ENCODE measurements around the gene SAMD3. TPM values are rescaled to one million over a fixed set of nuclear protein-coding genes. Genes with fewer than 3 reads are reported as not detected.
"Not testable (repeated sequence)": the region's sequence is repeated elsewhere in the genome, so short reads cannot be mapped to it uniquely, and the experiment has no call there.

Gene SAMD3
- total RNA-seq, 2 donors from 2014 or later: 2.0 TPM

GRCh38 chr6:130185658-130186057, 37.1 kb downstream of the SAMD3 start:
- no peak for ATAC-seq
- no peak for DNase-seq
- intact Hi-C loops (cut with DNase I, micrococcal nuclease): no loop called here

DNA sequence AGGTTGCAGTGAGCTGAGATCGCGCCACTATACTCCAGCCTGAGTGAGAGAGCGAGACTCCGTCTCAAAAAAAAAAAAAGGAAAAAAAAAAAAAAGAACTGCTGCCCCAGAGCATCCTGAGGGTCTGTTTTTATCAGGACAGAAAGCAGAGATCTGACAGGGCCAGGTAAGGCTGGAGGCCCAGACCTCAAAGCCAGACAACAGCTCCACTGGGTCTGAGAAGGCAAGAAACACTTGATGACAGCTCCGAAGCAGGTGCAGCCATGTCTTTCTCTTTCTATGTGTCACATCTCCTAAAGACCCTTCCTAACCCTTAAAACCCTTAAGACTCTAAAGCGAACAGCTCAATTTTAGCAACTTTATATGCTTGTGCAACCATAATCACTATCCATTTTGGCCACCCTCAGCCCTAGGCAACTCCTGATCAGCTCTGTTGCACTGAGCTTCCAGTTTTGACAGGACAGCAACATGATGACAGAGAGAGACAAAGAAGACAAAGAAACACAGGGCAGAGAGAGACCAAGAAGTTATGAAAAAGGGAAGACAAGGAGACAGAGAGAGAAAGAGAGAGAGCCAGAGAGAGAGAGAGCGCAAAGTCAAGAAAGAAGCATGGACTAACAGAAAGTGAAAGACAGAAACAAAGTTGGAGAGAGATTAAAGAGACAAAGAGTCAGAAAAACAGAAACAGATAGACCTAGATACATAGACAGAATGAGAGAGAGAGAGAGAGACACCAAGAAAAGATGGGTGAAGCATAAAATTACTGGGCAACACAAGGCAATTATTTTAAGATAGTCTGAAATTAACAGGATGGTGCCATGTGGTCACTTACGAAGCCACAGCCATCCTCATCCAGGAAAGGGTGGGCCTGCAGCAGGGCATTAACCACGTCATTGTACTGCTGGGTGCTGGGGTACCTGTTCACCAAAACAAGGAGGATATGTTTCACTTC, 39.2 kb downstream of the SAMD3 start:
- no peak for ATAC-seq
- intact Hi-C loops (cut with DNase I, micrococcal nuclease): no loop called here
- DNase-seq: no peak

DNA sequence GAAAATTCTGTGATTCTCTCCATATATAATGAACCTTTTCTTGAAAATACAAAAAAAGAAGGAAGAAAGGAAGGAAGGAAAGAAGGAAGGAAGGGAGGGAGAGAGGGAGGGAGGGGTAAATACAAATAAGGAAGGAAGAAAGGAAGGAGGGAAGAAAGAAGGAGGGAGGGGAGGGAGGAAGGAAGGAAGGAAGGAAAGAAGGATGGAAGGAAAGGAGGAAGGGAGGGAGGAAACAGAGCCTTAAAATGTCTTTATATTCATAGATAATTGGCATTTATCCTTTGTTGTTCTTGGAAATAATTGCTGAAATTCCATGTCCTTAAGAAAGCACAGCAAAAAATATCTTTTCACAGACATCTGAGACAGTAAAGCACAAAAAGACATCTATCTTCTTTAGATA, 40.3 kb downstream of the SAMD3 start:
- no peak for DNase-seq
- no peak for ATAC-seq
- intact Hi-C loops (cut with DNase I, micrococcal nuclease): no loop called here

DNA sequence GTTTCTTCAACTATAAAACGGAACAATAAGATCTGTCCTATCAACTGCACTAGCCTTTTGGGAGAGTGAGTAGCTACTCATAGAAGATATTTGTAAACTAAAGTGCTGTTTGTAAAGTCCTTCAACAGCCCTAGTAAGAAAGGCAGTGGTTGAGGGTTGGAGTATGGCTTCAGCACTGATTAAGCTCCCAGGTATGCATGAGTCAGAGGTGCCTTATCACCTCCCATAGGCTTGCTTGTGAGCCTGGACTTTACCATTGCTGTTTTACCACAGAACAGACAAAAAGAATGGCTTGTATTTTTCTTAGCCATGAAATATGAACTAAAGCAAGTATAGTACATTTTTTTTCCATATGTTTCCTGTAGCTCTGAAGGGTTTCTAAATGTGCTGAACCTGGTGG, 44.1 kb downstream of the SAMD3 start:
- DNase-seq (no peak), ATAC-seq (no peak)
- intact Hi-C loops (cut with DNase I, micrococcal nuclease): no loop called here

DNA sequence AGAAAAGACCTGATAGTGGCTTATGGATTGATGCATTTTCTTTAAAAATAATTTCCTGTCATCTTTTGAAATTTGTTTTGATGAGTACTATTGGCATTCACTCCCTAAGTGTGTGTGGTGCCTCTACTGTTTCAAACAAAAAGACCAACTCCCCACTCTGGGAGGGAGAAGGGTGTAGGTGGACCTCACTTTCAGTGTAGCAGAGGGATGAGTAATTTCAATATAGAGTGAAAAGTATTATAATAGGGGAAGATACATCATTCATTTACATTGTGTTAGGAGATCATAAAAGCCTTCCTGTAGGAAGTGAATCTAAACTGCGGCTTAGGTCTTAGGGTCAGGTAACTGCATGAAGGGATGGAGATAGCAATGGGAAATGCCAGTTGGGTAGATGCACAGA, 46.4 kb downstream of the SAMD3 start:
- intact Hi-C loops (cut with DNase I, micrococcal nuclease): no loop called here
- DNase-seq: no peak
- ATAC-seq: no peak

DNA sequence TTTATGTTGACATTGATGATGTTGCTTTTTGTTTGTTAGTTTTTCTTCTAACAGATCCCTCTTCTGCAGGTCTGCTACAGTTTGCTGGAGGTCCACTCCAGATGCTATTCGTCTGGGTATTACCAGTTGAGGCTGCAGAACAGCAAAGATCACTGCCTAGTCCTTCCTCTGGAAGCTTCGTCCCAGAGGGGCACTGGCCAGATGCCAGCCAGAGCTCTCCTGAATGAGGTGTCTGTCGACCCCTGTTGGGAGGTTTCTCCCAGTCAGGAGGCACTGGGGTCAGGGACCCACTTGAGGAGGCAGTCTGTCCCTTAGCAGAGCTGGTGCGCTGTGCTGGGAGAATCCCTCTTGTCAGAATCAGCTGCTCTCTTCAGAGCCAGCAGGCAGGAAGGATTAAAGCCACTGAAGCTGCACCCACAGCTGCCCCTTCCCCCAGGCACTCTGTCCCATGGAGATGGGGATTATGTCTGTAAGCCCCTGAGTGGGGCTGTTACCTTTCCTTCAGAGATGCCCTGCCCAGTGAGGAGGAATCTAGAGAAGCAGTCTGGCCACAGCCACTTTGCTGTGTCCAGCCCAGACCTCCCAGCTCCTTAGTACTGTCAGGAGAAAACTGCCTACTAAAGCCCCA, 49.3 kb downstream of the SAMD3 start:
- DNase-seq; intact Hi-C loops (cut with DNase I, micrococcal nuclease); ATAC-seq: not testable (repeated sequence)

DNA sequence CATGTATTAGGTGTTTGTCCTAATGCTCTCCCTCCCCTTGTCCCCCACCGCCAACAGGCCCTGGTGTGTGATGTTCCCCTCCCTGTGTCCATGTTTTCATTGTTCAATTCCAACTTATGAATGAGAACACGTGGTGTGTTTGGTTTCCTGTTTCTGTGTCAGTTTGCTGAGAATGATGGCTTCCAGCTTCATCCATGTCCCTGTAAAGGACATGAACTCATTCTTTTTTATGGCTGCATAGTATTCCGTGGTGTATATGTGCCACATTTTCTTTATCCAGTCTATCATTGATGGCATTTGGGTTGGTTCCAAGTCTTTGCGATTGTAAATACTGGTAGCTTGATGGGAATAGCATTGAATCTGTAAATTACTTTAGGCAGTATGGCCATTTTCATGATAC, 52.6 kb downstream of the SAMD3 start:
- DNase-seq; intact Hi-C loops (cut with DNase I, micrococcal nuclease); ATAC-seq: not testable (repeated sequence)

GRCh38 chr6:130167655-130168054, 55.1 kb downstream of the SAMD3 start:
- ATAC-seq: no peak

DNA sequence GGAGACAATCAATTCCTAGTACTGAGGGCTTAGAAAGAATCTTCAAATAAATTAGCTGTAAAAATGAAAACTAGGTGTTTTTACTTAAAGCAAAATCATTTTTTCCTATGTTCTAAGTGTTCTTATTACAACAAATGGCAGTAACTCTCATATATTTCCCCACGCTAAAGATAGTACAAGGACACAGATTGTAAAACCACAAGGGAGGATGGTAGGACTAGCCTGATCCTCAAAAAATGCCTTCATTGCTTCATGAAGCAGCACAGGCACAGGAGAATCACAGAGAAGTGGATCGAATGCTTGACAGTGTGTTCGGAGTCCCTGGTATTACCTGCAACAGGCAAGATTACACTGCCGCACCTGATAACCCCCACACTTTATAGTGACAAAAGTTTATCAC, 58.5 kb downstream of the SAMD3 start:
- intact Hi-C loops (cut with DNase I, micrococcal nuclease): no loop called here
- DNase-seq (no peak), ATAC-seq (no peak)

More at GRCh38 chr6:130167655-130168054, 55.1 kb downstream of the SAMD3 start:
- intact Hi-C loops (cut with DNase I, micrococcal nuclease): no loop called here
- DNase-seq: no peak

DNA sequence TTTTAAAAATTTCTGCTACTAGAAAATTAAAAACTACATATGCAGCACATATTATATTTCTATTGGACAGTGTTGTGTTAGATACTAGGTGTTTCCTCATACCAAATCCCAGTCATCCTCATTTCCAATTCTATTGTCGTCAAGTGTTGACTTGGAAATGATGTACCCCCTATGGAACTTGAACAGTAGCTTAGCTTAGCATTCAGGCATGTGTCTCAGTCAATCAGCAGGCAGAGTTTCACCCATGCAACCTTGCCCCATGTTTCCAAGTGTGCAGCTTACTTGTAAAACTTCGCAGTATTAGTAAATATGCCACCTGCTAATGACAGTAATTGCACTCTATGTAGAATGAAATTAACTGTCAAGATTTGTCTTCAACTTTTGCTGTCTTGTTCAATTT, 59.5 kb downstream of the SAMD3 start:
- intact Hi-C loops (cut with DNase I, micrococcal nuclease): no loop called here
- no peak for ATAC-seq
- DNase-seq: no peak

DNA sequence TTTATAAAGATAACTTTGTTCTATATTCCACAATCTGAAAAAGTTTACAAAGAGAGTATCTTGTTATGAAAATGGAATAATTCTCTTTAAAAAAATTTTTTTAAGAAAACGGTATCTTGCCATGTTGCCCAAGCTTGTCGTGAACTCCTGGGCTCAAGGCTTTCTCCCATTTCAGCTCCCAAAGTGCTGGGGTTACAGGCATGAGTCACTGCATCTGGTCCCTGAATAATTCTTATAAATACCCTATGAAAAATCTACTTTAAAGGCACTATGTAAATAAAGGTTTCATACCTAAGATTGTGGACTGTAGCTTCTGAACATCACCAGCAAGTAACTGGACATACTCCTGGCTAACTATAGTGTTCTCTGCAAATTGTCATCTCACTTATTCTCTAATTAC, 60.3 kb downstream of the SAMD3 start:
- DNase-seq: no peak
- ATAC-seq: no peak
- intact Hi-C loops (cut with DNase I, micrococcal nuclease): no loop called here

GRCh38 chr6:130161683-130162404, 60.9 kb downstream of the SAMD3 start:
- no peak for ATAC-seq
- intact Hi-C loops (cut with DNase I, micrococcal nuclease): no loop called here
- no peak for DNase-seq

GRCh38 chr6:130159956-130160355, 62.8 kb downstream of the SAMD3 start:
- DNase-seq: no peak
- intact Hi-C loops (cut with DNase I, micrococcal nuclease): no loop called here
- ATAC-seq: no peak

- ATAC-seq (no peak), DNase-seq (no peak)
- intact Hi-C loops (cut with DNase I, micrococcal nuclease): no loop called here
Observed at GRCh38 chr6:130158548-130158947, 64.2 kb downstream of the SAMD3 start.

- DNase-seq (no peak), ATAC-seq (no peak)
- intact Hi-C loops (cut with DNase I, micrococcal nuclease): no loop called here
Observed at GRCh38 chr6:130158056-130158455, 64.7 kb downstream of the SAMD3 start.

DNA sequence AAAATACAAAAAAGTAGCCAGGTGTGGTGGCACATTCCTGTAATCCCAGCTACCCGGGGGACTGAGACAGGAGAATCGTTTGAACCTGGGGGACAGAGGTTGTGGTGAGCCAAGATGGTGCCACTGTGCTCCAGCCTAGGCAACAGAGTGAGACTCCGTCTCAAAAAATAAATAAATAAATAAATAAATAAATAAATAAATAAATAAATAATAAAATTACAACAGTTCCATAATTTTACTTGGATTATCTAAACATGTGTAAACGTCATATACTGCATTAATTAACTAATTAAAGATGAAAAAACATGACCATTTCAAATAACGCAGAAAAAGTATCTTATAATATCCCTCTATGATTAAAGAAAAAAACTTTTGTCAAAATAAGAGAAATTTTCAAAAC, 65.8 kb downstream of the SAMD3 start:
- intact Hi-C loops (cut with DNase I, micrococcal nuclease): no loop called here
- DNase-seq (no peak), ATAC-seq (no peak)

DNA sequence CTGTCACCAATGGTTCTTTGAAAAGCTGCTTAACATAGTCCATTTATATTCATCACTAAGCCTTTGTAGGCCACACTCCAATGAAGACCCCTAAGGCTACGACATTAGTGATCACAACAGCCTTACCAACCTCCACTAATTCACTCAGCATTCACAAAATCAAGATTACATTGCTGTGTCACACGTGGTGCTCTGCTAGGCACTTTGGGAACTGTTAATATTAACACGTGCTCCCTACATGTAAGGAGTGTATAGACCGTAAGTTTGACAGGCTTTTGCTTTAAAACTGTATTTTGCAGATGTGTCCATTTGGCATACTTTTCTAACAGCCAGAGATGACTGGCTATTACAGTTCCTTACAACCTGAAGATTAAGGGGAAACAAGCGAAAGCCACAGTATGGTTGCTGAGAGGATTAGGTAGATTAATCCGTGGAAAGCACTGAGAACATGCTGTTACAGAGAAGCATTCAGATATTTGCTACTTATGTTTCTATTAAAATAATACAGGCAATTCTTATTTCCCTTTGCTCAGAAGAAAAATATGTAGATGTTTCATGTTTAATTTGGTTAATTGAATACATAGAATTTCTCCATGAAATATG, 69.7 kb downstream of the SAMD3 start:
- intact Hi-C loops (cut with DNase I, micrococcal nuclease): no loop called here
- ATAC-seq: no peak
- no peak for DNase-seq

DNA sequence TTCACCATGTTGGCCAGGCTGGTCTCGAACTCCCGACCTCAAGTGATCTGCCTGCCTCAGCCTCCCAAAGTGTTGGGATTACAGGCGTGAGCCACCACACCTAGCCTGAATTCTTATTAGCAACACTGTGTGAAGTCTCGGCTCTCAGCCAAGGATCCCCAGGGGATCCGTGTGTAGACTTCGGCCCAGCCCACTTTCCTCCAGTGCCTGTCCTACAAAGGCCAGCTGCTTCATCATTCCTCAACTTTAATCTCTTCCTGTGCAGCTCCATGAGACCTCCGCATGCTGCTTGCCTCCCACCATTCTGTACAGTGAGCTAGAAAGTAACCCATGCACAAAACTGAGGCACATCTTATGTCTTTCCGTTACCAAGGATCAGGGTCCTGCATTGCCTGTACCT, 71.8 kb downstream of the SAMD3 start:
- ATAC-seq (no peak), DNase-seq (no peak)
- intact Hi-C loops (cut with DNase I, micrococcal nuclease): no loop called here

DNA sequence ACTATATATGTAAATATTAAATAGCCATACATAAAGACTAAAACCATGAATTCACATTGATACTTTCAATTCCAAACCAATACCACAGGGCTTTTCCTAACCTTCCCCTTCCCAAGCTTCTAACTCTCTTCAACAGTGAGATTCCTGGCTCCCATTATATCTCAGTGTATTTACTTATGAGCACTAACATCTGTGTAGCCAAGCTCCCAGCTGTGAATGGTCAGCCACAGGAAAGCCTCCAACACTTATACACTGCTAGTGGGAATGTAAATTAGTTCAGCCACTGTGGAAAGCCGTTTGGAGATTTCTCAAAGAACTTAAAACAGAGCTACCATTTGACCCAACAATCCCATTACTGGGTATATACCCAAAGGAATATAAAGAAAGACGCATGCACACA, 73.7 kb downstream of the SAMD3 start:
- DNase-seq; ATAC-seq; intact Hi-C loops (cut with DNase I, micrococcal nuclease): not testable (repeated sequence)
